Measurements from ENCODE around the gene FBRSL1.

FBRSL1 gene

GRCh38 chr12:132476421-132476820 is 13.5 kb upstream of the FBRSL1 start:
- Histone ChIP-seq H2AFZ (ENCODE audit: low read depth) (no peak overlapping the region), H3K79me2 (ENCODE audit: insufficient read depth, low read depth) (no peaks in the 10 kb centered on the region), H3K36me3 (ENCODE audit: insufficient read depth) (no peaks in the 10 kb centered on the region), H3K9ac (no peak overlapping the region), H3K4me3 (IDR thresholded peaks at IDR 0.05; ENCODE audit: insufficient read depth, low read depth, low read length) (no peak overlapping the region), H3K27ac (no peak overlapping the region), H3K4me2 (no peak overlapping the region), H3K27me3 (ENCODE audit: insufficient read depth, low read depth) (no peaks in the 10 kb centered on the region; the same call in 1 of the 2 replicates), H4K20me1 (ENCODE audit: insufficient read depth) (no peaks in the 10 kb centered on the region), H3K4me1 (ENCODE audit: low read depth, poor library complexity, severe bottlenecking) (no peaks in the 10 kb centered on the region)
- no peak for TF ChIP-seq CTCF (conservative IDR thresholded peaks at IDR 0.05; ENCODE audit: low read depth, low read length)

- H3K9ac ChIP-seq, result no peak overlapping the region
- H3K36me3 ChIP-seq (ENCODE audit: insufficient read depth), result no peaks in the 10 kb centered on the region
- H3K79me2 ChIP-seq (ENCODE audit: insufficient read depth, low read depth), result no peaks in the 10 kb centered on the region
- no peak overlapping the region for H3K4me3 ChIP-seq (IDR thresholded peaks at IDR 0.05; ENCODE audit: insufficient read depth, low read depth, low read length)
- H3K27ac ChIP-seq, result no peak overlapping the region
- H4K20me1 ChIP-seq (ENCODE audit: insufficient read depth), result no peaks in the 10 kb centered on the region
- TF ChIP-seq CTCF (conservative IDR thresholded peaks at IDR 0.05; ENCODE audit: low read depth, low read length), result no peak
- H3K4me1 ChIP-seq (ENCODE audit: low read depth, poor library complexity, severe bottlenecking), result no peaks in the 10 kb centered on the region
- no peak overlapping the region for H3K4me2 ChIP-seq
- H3K27me3 ChIP-seq (ENCODE audit: insufficient read depth, low read depth), result no peaks in the 10 kb centered on the region; the same call in 1 of the 2 replicates
- no peak overlapping the region for H2AFZ ChIP-seq (ENCODE audit: low read depth)
Observed at GRCh38 chr12:132477017-132477702, 12.8 kb upstream of the FBRSL1 start.

- no peak overlapping the region for H2AFZ ChIP-seq (ENCODE audit: low read depth)
- H3K27ac ChIP-seq, result no peak overlapping the region
- no peak for TF ChIP-seq CTCF (conservative IDR thresholded peaks at IDR 0.05; ENCODE audit: low read depth, low read length)
- no peak overlapping the region for H3K4me3 ChIP-seq (IDR thresholded peaks at IDR 0.05; ENCODE audit: insufficient read depth, low read depth, low read length)
- no peaks in the 10 kb centered on the region for H3K36me3 ChIP-seq (ENCODE audit: insufficient read depth)
- no peaks in the 10 kb centered on the region for H3K4me1 ChIP-seq (ENCODE audit: low read depth, poor library complexity, severe bottlenecking)
- H4K20me1 ChIP-seq (ENCODE audit: insufficient read depth), result no peaks in the 10 kb centered on the region
- peaks cover 4% of the 10 kb centered on the region; the same call in 1 of the 2 replicates for H3K27me3 ChIP-seq (ENCODE audit: insufficient read depth, low read depth)
- H3K4me2 ChIP-seq, result no peak overlapping the region
- H3K79me2 ChIP-seq (ENCODE audit: insufficient read depth, low read depth), result no peaks in the 10 kb centered on the region
- no peak overlapping the region for H3K9ac ChIP-seq
Observed at GRCh38 chr12:132477703-132478432, 12.1 kb upstream of the FBRSL1 start.

- Histone ChIP-seq H3K4me1 (ENCODE audit: low read depth, poor library complexity, severe bottlenecking) (no peaks in the 10 kb centered on the region), H4K20me1 (ENCODE audit: insufficient read depth) (no peaks in the 10 kb centered on the region), H3K27me3 (ENCODE audit: insufficient read depth, low read depth) (peaks cover 4% of the 10 kb centered on the region; the same call in 1 of the 2 replicates), H3K27ac (no peak overlapping the region), H3K36me3 (ENCODE audit: insufficient read depth) (no peaks in the 10 kb centered on the region), H2AFZ (ENCODE audit: low read depth) (no peak overlapping the region), H3K79me2 (ENCODE audit: insufficient read depth, low read depth) (no peaks in the 10 kb centered on the region), H3K4me2 (no peak overlapping the region), H3K4me3 (IDR thresholded peaks at IDR 0.05; ENCODE audit: insufficient read depth, low read depth, low read length) (no peak overlapping the region), H3K9ac (no peak overlapping the region)
- TF ChIP-seq CTCF (conservative IDR thresholded peaks at IDR 0.05; ENCODE audit: low read depth, low read length), result no peak
Observed at GRCh38 chr12:132478433-132478803, 11.5 kb upstream of the FBRSL1 start.

Measured in KMS-11 (cell line).